ENCODE data around the gene EML5.

GRCh38 chr14:88804477-88804876 lies 11.7 kb upstream of the EML5 start:
- TF ChIP-seq POLR2A (IDR thresholded peaks at IDR 0.05; ENCODE audit: borderline replicate concordance, extremely low read depth, insufficient read depth, insufficient read length) (no peak), EZH2phosphoT487 (IDR thresholded peaks at IDR 0.05; ENCODE audit: borderline replicate concordance) (no peak), CTCF (IDR thresholded peaks at IDR 0.05 in 2 of 3, conservative IDR thresholded peaks at IDR 0.05 in 1 of 3; ENCODE audit: borderline replicate concordance in 1 of 3, insufficient read depth in 1 of 3, low read depth in 2 of 3, low read length in 2 of 3) (no peak), POLR2AphosphoS5 (IDR thresholded peaks at IDR 0.05; ENCODE audit: low read depth, low read length) (no peak)
